GM19324 (cell line): Measurements from ENCODE around the gene RBMY1F.
"Not testable (repeated sequence)": the region's sequence is repeated elsewhere in the genome, so short reads cannot be mapped to it uniquely, and the experiment has no call there.

ENCODE experiments used
- ATAC-seq: cut with Tn5 transposase; IDR thresholded peaks from one replicate; pipeline ENCODE4 v1.9.1; 2021; ENCODE audit warnings: mild to moderate bottlenecking, moderate library complexity; ENCODE audit not compliant: unreplicated experiment, low FRiP score

The RBMY1F gene

GRCh38 chrY:22182823-22183222 is at the start of gene RBMY1F:
Gene RBMY1F, minus strand, starts transcription at chrY:22182923. Its CDS starts 1,954 bp downstream, at chrY:22180969.
- not testable (repeated sequence) for ATAC-seq

- not testable (repeated sequence) for ATAC-seq
Measured at GRCh38 chrY:22151144-22151543, 31.6 kb downstream of the RBMY1F start.

- not testable (repeated sequence) for ATAC-seq
Measured at GRCh38 chrY:22141011-22141695, 41.6 kb downstream of the RBMY1F start.

GRCh38 chrY:22134719-22135118 is 48.0 kb downstream of the RBMY1F start:
- ATAC-seq, result not testable (repeated sequence)

- ATAC-seq, result not testable (repeated sequence)
Measured at GRCh38 chrY:22130494-22130893, 52.2 kb downstream of the RBMY1F start.
